Superior temporal gyrus (tissue), 1 donor: ENCODE measurements around the gene EGFLAM.
"Not testable (repeated sequence)": the region's sequence is repeated elsewhere in the genome, so short reads cannot be mapped to it uniquely, and the experiment has no call there.

ENCODE experiments used
- DNase-seq: peaks from one replicate; pipeline ENCODE4 v3.0.0-alpha.2; 2016; ENCODE audit errors: extremely low spot score

Gene EGFLAM

DNA sequence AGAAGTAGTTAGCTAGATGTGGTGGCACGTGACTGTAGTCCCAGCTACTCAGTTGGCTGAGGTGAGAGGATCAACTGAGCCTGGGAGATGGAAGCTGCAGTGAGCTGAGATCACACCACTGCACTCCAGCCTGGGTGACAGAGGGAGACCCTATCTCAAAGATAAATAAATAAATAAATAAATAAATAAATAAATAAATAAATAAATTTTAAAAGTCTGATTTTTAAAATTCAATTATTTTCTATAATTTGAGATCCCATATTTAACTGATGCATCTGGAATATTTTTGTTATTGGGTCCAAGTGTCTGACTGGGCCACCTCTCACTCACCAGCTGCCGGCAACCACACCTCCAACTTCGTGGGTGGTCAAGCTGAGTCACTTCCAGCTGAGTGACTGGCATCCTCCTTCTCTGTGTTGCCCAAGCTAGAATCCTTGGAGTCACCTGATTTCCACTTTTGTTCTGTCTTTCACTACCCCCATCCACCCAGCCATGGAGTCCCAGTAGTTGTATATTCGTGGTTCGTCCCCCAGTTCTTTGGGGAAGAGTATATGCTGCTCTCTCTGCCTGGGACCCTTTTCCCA is 70.9 kb downstream of the EGFLAM start:
- no peak for DNase-seq

DNA sequence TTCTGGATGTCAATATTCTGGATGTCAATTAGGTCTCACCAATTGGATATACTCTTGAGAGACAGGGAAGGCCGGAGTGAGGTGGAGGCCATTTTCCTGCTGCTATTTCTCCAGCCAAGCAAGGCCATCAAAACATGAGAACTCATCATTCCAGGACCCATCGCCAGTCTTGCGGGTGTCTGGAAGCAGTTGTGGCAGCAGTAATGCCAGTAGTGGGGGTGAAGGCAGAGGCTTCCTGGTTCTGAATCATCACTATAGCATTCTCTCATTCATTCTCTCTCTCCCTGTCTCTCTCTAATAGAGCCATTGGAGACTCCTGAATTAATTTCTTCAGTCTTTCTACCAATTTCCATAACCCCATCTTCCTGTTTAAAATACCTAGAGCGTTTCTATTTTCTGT is 71.8 kb downstream of the EGFLAM start:
- DNase-seq = no peak

DNA sequence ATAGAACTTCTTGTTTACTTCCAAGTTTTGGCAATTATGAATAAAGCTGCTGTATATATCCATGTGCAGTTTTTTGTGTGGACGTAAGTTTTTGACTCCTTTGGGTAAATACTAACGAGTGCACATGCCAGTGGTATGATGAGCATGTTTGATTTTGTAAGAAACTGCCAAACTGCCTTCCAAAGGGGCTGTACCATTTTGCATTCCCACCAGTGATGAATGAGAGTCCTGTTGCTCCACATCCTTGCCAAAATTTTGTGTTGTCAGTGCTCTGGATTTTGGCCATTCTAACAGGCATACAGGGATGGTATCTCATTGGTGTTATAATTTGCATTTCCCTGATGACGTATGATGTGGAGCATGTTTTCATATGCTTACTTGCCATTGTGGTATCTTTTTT is 73.5 kb downstream of the EGFLAM start:
- DNase-seq = no peak

DNA sequence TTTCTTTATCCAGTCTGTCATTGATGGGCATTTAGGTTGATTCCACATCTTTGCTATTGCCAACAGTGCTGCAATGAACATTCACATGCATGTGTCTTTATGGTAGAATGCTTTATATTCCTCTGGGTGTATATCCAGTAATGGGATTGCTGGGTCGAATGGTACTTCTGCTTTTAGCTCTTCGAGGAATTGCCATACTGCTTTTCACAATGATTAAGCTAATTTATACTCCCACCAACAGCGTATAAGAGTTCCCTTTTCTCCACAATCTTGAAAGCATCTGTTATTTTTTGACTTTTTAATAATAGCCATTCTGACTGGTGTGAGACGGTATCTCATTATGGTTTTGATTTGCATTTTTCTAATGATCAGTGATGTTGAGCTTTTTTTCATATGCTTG is 74.8 kb downstream of the EGFLAM start:
- DNase-seq = not testable (repeated sequence)

DNA sequence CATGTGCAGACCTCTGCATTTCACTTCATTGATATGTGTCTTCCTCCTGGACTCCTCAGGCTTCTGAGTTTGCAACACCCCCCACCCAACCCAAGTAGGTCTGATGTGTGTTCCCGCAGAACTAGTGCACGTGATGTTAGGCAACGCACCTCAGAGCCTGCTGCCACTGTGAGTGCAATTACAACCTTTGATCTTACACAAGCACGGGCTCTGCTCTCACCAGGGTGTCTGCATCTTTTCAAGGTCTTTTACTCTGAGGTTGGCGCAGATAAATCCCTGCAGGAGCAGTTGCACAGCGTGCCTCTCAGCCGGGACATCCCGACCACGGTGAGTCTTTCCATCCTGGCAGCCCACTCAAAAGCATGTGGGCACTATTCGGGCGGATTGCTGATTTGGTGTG is 80.1 kb downstream of the EGFLAM start:
- DNase-seq = no peak

DNA sequence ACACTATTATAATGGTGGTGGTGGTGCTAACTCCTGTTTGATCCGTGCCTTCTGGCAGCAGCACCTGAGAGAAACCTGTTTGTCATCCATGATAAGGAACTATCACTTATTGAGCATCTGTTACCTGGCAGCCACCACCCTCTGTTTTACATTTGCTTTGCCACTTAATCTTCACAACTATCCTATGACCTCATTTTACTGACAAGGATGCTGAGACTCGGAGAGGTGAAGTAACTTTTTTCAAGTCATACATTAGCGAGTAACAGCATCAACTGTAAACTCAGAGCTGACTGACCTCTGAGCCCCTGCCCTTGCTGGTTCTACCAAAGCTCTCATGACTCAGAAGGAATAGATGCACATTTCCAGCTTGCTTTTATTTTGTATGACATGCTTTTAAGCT is 81.1 kb downstream of the EGFLAM start:
- no peak for DNase-seq

DNA sequence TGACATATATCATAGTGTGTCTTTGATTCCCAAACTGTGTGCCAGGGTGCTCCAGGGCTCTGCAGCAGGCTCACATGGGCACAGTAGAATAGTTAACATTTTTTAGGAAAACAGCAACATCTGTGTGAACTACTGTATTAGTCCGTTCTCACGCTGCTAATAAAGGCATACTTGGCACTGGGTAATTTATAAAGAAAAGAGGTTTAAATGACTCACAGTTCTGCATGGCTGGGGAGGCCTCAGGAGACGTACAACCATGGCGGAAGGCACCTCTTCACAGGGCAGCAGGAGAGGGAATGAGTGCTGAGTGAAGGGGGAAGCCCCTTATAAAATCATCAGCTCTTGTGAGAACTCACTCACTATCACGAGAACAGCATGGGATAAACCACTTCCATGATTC is 82.7 kb downstream of the EGFLAM start:
- DNase-seq = no peak

DNA sequence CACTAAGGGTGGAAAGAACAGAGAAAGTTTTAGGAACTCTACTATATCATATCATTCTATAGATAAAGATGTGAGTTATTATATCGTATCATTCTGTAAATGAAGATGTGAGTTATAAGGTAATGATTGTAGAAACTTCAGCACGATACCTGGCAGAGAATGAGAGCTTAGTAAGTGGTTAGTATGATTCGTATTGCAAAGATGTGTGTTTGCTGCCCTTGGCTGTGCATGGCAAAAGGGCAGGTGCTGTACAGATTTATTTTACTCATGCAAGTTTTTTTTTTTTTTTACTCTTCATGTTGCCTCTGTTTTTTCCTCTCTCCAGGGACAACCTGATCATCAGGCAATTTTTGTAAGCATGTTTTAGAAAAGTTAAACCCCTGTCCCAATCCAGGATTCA is 83.3 kb downstream of the EGFLAM start:
- no peak for DNase-seq

DNA sequence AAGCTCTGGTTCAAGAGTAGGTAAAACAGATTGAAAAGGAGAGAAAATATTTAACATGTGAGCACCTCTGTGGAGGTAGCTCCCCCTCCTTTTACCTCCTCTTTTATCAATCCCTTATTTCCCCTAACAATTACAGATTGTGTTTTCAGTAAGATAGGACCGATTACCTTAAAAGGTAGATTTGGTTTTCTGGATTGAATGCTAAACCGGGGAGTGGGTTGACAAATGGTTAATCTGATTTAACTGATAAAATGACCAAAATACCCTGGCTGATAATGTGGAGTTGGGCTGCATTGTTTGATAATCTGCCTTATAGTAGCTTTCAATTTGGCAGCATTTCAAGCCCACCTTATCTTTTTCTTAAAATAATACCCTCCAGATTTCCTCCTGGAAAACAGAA is 83.9 kb downstream of the EGFLAM start:
- DNase-seq = no peak

DNA sequence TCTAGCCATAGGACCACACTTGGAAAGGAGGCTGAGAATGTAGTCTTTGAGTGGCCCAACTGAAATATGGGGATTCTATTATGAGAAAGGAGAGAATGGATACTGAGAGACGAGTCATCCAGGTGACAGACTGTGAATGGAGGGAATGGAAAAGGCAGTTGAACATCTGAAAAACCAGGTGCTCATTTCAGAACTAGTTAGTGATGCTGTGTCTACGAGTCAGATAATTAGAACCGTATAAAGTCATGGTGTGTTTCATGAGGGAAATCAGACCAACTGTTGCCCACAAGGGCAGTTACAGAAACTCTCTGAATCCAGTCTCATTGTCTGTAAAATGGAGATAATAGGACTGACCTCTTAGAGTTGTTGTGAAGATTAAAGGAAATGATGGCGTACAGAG is 86.5 kb downstream of the EGFLAM start:
- DNase-seq = no peak

DNA sequence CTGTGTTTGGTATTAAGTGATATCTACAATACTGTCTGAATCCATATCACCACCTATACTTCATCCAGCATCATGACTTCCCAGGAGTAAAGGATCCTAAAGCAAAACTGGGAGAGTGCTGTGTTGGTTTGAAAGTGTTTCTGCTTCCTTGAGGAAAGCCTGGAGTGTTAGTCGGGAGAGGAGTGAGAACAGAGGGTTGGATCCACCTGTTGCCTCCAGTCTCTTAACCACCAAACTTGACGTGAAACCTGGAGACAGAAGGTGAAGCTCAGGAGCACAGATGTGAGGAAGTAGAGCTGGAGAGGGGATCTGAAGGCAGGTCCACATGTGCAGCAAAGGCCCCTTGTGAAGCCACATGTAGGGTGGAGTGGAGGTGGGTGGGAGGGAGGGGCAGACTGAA is 88.2 kb downstream of the EGFLAM start:
- DNase-seq = no peak

DNA sequence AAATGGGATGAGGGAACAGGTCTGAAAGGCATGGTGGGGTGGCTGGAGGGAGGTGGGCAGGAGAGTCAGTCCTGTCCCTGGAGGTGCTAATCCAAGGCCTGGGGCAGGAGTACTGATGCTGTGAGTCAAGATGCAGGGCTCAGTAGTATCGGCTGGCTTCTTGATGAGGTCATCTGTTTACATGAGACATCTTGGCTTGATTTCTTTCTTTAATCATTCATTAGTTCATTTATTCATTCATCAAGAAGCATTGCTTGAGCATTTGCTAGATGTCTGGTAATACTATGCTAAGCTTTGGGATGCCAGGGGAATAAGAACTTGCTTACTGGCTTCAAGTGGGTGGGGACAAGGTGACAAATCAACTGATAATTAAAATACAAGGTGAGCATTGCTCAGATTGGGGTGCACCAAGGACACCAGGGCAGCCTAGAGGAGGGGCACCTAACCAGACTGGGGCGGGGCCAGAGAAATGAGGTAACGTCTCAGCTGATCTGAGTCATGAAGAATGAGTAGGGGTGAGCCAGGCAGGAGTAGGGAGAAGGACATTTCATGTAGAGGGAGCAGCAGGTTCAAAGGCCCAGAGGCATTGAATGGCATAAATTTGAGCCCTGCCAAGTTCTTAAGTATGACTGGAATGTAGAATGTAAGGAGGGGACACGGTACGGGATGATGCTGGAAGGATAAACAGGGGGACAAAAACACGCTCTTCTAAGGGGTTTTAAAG is 88.8 kb downstream of the EGFLAM start:
- no peak for DNase-seq

DNA sequence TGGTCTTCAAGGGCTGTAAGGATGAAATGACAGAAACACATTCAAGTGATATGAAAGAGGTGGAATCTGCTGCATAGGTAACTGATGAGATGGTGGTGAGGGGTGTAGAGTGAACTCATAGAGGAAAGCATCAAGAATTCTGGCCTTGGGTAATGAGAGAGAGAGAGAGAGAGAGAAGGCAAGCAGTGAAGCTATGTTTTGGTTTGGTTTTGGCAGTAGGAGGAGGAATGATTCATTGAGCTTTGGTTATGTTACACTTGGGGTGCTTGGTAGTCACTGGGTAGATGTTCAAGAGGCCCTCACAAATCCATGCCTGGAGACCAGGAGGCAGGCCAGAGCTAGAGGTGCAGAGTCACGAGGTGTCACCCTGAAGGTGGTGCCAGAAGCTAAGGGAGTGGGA is 89.5 kb downstream of the EGFLAM start:
- no peak for DNase-seq

DNA sequence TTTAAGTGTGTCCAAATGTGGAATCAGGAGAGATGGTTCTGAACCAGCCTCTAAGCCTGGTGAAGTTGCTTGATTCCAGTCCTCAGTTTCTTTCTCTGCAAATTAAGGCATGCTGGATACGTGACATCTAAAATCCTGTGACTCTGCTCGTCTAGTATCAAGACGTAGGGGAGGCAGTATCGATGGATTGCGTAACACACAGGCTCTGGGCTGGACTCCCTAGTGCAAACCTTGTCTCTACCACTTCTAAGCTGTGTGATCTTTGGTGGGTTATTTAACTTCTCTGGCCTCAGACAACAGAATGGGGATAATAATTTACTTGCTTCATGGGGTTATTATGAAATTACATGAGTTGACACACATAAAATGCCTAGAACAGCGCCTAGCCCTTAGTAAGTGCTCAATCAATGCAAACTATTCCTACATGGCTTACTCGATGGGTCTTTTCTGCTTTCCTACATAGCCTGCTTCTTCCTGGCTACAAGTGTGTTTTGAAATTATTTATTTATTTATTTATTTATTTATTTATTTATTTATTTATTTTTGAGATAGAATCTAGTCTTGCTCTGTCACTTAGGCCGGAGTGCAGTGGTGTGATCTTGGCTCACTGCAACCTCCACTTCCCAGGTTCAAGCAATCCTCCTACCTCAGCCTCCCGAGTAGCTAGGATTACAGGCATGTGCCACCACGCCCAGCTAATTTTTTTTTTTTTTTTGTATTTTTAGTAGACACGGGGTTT is 102.1 kb downstream of the EGFLAM start:
- no peak for DNase-seq

DNA sequence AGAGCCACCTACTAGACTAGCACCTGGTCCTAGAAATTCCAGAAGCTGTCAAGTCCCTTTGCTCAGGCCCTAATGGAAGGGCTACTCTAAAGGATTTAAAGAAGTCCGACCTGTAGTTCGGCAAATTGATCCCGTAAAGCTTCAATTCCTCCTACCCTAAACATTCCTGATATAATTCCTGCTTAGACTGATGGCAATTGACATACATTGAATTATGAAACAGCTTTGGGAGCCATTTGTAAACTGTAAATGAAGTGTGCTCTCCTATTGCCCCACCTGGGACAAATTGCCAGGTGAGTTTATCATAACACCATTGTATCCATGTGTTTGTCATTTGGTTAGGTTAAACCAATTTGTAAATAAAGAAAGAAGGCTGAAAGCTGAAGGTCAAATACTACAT is 104.4 kb downstream of the EGFLAM start:
- no peak for DNase-seq

DNA sequence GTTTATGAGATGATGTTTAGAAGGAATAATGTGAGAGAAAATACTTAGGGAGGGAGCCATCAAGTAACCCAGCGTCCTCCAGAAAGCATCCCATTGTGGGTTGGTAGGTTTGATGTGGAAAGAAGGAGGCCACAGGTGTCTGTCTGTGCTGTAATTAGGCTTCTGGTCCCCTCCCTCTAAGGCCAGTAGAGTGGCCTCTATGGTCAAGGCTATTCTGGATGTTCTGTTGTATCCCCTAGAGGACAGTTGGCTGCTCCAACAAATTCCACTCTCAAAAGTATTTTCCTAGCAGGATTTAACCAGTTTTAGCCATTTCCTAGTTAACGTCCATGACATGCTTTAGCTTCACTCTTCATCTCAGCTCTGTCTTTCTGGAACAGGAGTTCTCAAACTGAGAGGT is 106.5 kb downstream of the EGFLAM start:
- no peak for DNase-seq

DNA sequence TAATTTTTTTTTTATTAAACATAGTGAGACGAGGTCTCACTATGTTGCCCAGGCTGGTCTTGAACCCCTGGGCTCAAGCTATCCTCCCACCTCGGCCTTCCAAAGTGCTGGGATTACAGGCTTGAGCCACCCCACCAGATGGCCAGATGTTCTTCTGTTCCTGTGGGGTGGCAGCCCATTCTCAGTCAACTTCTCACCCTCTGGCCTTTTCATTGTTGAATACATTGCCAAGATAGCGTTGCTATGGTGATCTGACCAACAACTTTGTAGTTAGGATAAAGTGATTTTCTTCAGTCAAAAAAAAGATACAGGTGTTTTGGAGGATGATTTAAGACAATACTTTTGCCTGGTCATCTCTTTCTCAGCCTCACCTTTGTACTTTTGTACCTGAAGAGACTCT is 109.1 kb downstream of the EGFLAM start:
- DNase-seq = no peak

DNA sequence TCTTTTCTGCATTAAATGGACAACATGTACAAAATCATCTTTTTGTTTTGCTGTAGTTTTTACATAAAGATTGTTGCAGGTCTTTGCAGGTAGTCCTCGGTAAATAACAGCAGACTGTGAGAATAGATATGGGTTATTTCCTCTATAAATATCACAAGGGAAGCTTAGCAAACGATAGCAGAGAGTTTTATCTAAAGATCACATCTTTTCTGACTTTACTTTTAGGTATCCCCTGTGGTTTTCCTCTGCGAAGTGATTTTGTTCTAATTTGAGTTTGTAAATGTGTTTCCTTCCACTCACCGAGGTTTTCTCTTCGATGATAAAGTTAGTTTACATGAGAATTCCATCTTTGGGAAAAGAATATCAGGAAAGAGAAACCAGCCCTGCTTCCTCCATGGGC is 109.6 kb downstream of the EGFLAM start:
- no peak for DNase-seq

DNA sequence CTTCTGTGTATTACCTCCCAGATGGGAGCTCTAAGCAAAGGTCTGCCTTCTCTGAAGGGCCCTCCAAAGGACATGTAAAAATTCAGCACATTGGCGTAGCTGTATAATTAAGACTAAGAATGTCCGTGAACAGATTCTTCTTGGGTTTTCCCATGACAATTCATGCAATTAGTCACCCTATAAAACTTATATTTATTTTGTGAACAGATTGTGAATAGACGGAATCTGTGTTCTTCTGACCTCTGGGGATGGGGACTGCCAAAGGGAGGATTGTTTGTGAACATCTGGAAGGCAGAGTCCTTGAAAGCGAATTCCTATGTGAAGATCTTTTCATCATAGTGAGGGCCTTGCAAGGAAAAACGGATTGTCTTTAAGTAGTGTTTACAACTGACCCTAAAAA is 111.3 kb downstream of the EGFLAM start:
- no peak for DNase-seq

DNA sequence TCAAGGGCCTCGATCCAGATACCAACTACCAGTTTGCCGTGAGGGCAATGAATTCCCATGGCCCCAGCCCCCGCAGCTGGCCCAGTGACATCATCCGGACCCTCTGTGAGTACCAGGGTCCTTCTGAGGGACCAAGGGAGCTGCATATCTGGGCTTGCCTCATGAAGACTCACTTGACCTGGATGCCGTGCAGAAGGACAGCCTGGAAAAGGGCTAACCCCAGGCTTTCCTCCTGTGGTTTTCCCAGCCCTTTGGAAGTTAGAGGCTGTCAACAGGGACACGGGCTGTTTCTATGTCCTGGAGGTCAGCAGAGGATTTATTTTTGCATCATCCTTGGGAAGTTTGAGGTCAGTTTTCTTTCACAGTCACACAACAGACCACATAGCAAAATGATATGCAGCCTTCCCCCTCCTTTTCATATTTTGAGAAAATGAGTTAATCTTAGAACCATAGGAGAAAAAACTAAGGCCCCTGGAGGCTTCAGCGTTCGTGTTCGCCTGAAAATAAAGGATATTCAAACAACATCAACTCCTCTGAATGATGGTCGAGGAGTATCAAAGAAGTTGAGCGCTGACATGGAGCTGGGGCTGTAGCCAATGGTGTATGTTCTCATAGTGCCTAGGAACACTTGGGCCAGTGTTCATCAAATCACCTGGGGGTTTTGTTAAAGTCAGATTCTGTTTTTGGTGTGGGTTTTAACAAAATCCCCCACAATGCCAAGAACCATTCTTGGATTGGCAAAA is 112.2 kb downstream of the EGFLAM start:
- no peak for DNase-seq

DNA sequence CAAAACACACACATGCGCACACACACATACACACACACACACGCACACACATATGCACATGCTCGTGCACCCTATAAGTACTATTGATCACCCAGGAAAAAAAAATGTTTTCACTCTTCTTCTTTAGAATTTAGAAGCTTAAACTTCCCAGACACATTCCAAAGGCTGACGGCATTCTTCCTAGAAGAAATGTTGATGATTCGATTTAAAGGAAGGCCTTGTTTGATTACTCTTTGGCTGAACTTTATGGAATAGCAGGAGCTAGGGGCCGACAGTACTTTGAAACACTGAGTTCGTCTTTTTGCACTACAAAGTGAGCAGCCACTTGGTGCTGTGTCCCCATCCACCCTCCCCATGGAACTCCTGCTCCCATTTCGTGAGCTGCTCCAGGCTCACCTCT is 113.2 kb downstream of the EGFLAM start:
- no peak for DNase-seq

DNA sequence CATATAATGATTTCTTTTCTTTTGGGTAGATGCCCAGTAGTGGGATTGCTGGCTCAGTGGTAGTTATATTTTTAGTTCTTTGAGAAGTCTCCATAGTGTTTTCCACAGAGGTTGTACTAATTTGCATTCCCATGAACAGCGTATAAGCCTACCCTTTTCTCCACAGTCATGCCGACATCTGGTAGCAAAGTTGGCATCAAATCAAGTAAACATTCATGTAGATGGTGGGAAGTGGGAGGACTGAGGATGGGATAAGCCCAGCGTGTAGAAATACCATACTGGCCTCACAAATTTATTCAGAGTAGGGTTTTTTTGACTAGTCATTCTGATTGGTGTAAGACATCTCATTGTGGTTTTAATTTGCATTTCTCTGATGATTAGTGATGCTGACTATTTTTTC is 115.4 kb downstream of the EGFLAM start:
- DNase-seq = peak; percentile 34

DNA sequence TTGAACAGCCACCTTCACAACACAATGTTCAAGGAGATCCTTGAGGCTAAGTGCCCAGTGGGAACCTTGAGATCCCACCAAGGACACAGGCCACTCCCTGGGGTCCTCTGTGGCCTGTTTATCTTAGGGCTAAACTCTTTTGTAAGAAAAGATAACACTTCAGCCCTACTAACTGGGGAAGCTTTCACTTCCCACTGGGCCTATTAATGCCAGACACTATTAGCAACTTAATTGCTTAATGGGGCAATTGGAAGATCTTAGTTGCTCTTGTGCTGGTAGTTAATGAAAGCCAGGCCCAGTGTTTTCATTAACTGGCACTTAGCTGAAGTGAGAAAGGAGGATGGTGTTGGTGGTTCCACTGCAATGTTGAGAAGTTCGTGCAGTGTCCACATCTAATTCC is 117.1 kb downstream of the EGFLAM start:
- DNase-seq = no peak
